GM21786 (cell line): ENCODE results near the gene ALDH2.
"Not testable (repeated sequence)": the region's sequence is repeated elsewhere in the genome, so short reads cannot be mapped to it uniquely, and the experiment has no call there.

Experiments
- ATAC-seq: cut with Tn5 transposase; IDR thresholded peaks from one replicate; pipeline ENCODE4 v1.9.1; 2021; ENCODE audit not compliant: unreplicated experiment

Gene ALDH2

DNA sequence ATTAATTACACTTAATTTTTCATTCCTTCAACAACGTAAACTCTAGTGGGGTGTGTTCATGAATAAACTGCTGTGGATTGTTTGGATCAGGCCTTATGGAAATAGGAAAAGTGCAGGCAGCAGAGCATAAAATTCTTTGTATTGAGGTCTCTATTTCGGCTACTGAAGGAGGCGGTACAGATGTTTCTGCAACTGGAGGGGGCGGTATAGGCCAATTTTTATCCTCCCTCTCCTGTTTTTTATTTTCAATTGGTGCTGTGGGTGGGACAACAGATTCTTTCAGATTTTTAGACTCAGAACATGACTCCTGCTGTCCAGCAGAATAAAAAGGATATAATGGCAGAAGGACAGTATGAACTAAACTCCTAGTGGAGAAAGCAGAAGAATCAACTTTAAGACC lies 57.6 kb downstream of the ALDH2 start:
- not testable (repeated sequence) for ATAC-seq

GRCh38 chr12:111825509-111825908 lies 58.8 kb downstream of the ALDH2 start:
- ATAC-seq, result no peak

DNA sequence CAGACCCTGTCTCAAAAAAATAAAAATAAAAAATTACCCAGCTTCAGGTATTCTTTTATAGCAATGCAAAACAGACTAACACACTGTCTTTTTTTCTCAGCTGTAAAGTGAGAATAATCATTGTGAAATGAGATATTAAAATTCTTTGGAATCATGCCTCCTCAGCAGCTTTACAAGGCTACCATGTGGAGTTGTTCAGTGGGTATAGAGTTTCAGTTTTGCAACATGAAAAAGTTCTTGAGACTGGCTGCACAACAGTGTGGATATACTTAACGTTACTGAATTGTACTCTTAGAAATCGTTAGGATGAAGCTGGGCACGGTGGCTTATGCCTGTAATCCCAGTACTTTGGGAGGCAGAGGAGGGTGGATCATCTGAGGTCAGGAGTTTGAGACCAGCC lies 59.6 kb downstream of the ALDH2 start:
- no peak for ATAC-seq

DNA sequence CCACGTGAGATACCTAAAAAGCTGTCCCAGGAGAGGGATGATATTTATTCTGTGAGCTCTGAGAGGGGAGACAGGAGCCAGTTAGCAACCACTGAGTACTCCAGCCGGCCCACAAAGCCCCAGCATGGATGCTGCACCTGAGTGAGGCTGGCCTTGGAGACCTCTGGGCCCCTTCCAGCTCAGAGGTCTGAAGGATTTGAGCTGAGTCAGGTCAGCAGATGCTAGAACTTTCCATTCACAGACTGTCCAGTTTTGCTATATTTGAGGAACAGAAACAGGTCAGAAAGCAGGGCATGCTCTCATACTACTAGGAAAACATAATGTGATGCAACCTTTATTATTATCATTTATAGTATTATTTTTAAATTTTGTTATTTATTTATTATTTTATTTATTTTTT lies 60.3 kb downstream of the ALDH2 start:
- ATAC-seq, result no peak

GRCh38 chr12:111827907-111828306 lies 61.2 kb downstream of the ALDH2 start:
- no peak for ATAC-seq

- ATAC-seq, result no peak
Measured at GRCh38 chr12:111828338-111828979, 61.7 kb downstream of the ALDH2 start.

- not testable (repeated sequence) for ATAC-seq
Measured at GRCh38 chr12:111829635-111830034, 62.9 kb downstream of the ALDH2 start.

DNA sequence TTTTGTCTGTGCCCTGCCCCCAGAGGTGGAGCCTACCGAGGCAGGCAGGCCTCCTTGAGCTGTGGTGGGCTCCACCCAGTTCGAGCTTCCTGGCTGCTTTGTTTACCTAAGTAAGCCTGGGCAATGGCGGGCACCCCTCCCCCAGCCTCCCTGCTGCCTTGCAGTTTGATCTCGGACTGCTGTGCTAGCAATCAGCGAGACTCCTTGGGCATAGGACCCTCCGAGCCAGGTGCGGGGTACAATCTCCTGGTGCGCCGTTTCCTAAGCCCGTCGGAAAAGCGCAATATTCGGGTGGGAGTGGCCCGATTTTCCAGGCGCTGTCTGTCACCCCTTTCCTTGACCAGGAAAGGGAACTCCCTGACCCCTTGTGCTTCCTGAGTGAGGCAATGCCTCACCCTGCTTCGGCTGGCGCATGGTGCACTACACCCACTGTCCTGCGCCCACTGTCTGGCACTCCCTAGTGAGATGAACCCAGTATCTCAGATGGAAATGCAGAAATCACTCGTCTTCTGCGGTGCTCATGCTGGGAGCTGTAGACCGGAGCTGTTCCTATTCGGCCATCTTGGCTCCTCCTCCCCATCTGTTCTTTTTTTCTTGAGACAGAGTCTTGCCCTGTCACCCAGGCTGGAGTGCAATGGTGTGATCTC lies 68.1 kb downstream of the ALDH2 start:
- not testable (repeated sequence) for ATAC-seq

- ATAC-seq, result not testable (repeated sequence)
Measured at GRCh38 chr12:111835531-111836181, 68.9 kb downstream of the ALDH2 start.

GRCh38 chr12:111838353-111838752 lies 71.6 kb downstream of the ALDH2 start:
- no peak for ATAC-seq

GRCh38 chr12:111840807-111841206 lies 74.1 kb downstream of the ALDH2 start:
- ATAC-seq, result no peak

GRCh38 chr12:111841236-111841749 lies 74.6 kb downstream of the ALDH2 start:
- no peak for ATAC-seq

DNA sequence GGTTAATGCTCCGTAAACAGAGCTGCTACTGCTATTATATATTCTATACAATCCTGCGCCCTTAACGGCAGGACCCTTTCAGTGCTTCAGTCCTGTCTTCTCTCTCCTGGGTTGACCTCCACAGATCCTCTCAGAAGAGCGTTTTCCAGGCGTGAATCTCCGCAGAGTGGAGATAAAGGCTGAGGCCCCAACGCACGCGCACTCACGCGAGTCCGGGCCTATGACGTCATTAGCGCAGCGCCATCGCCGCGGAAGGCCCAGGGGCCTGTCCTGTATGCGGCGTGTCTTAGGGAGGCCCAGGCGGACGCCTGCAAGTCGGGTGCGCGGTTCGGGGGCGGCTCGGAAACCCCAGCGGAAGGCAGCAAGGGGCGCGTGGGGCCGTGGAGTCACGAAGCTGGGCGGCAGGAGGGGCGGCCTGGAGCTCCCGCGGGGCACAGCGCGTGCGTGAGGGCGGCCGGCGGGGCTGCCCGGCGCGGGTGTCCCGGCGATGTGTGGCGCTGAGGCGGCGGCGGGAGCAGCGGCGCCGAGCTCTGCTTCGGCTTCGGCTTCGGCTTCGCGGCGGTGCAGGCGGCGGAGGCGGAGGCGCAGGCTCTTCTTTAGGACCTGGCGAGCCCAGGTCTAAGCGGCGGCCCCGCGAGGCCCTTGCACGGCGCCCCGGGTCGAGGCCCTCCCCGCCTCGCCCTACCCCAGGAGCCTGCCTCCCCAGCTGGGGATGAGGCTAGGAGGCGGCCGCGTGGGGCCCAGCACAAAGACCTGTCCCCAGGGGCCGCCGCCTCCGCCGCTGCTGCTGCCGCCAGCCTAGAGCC lies 75.2 kb downstream of the ALDH2 start, which contains the start of gene MAPKAPK5:
Gene MAPKAPK5, plus strand, starts transcription at position 479 of the 806 bp plus-strand sequence. CDS start 506 bp downstream, outside the sequence.
- ATAC-seq, result peak; percentile 83

GRCh38 chr12:111842556-111843396 lies 76.0 kb downstream of the ALDH2 start:
- peak; percentile 11 for ATAC-seq

DNA sequence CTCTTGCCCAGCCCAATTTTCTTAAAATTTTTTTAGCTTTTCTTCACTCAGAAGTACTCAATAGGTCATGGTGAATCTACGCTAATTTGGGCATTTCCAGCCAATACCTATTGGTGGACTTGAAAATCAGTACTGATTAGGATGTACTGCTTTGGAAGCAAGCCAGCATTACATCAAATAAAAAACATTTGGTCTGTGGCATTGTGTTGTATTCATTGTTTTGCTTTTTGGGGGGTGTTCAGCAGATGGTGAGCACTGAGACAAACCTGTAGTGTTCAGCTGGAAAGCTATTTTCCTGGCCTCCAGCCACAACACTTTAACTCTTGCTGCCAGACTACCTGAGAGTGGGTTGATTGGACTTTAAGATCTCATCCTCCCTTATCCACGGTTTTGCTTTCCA lies 79.3 kb downstream of the ALDH2 start:
- ATAC-seq, result no peak

- ATAC-seq, result no peak
Measured at GRCh38 chr12:111850526-111850925, 83.8 kb downstream of the ALDH2 start.

DNA sequence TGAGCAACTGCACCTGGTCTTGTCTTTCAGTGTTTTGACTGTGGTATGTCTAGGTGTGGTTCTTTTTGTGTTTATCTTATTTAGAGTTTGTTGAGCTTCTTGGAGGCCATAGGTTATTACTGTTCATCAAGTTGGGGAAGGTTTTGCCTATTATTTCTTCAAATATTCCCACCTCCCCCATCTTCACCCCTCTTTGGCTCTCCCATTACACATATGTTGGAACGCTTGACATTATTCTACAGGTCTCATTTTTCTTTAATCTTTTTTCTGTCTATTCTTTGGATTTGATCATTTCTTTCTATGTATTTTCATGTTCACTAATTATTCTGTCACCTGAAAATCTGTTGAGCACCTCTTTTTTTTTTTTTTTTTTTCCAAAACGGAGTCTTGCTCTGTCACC lies 91.5 kb downstream of the ALDH2 start:
- ATAC-seq, result no peak

GRCh38 chr12:111858778-111859177 lies 92.0 kb downstream of the ALDH2 start:
- no peak for ATAC-seq

- no peak for ATAC-seq
Measured at GRCh38 chr12:111864913-111865312, 98.2 kb downstream of the ALDH2 start.
